ENCODE results near the gene RBMS1. TPM values are rescaled to one million over a fixed set of nuclear protein-coding genes. Genes with fewer than 3 reads are reported as not detected.

The RBMS1 gene
- polyA plus RNA-seq, 1 donor from 2014 or later = 8.4 TPM

DNA sequence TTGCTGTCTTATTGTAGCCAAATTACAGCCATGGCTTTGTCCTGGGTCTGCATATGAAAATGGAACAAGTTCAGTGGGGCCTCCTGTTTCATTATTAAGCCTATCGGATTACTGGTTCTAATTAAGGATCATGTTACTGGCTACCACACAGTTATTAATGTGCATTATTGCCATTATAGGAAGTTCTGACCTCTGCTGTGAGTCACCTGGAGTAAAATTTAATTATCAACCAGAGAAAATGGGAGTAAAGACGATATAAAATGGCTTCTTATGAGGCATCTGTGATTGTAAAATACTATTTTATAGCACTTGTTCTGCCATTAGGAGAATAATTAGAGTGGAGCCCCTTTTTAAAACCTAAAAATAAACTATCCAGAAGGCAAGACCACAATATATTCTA lies 150.2 kb downstream of the RBMS1 start:
- TF ChIP-seq EP300 (conservative IDR thresholded peaks at IDR 0.05; ENCODE audit: poor library complexity, severe bottlenecking) (no peak), POLR2AphosphoS5 (IDR thresholded peaks at IDR 0.05) (no peak), EZH2 (IDR thresholded peaks at IDR 0.05; ENCODE audit: borderline replicate concordance, insufficient read depth, low read length, poor library complexity, severe bottlenecking) (no peak), TAF1 (IDR thresholded peaks at IDR 0.05; ENCODE audit: low read depth) (no peak), SMC3 (conservative IDR thresholded peaks at IDR 0.05; ENCODE audit: poor library complexity) (no peak), RAD21 (conservative IDR thresholded peaks at IDR 0.05) (no peak), MXI1 (conservative IDR thresholded peaks at IDR 0.05; ENCODE audit: poor library complexity, severe bottlenecking) (no peak)
- TF ChIP-seq, protein P1, sequence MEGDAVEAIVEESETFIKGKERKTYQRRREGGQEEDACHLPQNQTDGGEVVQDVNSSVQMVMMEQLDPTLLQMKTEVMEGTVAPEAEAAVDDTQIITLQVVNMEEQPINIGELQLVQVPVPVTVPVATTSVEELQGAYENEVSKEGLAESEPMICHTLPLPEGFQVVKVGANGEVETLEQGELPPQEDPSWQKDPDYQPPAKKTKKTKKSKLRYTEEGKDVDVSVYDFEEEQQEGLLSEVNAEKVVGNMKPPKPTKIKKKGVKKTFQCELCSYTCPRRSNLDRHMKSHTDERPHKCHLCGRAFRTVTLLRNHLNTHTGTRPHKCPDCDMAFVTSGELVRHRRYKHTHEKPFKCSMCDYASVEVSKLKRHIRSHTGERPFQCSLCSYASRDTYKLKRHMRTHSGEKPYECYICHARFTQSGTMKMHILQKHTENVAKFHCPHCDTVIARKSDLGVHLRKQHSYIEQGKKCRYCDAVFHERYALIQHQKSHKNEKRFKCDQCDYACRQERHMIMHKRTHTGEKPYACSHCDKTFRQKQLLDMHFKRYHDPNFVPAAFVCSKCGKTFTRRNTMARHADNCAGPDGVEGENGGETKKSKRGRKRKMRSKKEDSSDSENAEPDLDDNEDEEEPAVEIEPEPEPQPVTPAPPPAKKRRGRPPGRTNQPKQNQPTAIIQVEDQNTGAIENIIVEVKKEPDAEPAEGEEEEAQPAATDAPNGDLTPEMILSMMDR (IDR thresholded peaks at IDR 0.05; ENCODE audit: poor library complexity, severe bottlenecking) = no peak
- TF ChIP-seq, protein P2, sequence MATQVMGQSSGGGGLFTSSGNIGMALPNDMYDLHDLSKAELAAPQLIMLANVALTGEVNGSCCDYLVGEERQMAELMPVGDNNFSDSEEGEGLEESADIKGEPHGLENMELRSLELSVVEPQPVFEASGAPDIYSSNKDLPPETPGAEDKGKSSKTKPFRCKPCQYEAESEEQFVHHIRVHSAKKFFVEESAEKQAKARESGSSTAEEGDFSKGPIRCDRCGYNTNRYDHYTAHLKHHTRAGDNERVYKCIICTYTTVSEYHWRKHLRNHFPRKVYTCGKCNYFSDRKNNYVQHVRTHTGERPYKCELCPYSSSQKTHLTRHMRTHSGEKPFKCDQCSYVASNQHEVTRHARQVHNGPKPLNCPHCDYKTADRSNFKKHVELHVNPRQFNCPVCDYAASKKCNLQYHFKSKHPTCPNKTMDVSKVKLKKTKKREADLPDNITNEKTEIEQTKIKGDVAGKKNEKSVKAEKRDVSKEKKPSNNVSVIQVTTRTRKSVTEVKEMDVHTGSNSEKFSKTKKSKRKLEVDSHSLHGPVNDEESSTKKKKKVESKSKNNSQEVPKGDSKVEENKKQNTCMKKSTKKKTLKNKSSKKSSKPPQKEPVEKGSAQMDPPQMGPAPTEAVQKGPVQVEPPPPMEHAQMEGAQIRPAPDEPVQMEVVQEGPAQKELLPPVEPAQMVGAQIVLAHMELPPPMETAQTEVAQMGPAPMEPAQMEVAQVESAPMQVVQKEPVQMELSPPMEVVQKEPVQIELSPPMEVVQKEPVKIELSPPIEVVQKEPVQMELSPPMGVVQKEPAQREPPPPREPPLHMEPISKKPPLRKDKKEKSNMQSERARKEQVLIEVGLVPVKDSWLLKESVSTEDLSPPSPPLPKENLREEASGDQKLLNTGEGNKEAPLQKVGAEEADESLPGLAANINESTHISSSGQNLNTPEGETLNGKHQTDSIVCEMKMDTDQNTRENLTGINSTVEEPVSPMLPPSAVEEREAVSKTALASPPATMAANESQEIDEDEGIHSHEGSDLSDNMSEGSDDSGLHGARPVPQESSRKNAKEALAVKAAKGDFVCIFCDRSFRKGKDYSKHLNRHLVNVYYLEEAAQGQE (IDR thresholded peaks at IDR 0.05; ENCODE audit: borderline replicate concordance) = no peak
- no peak overlapping the region for H3K27ac ChIP-seq (ENCODE audit: low read length)
- H3K9ac ChIP-seq (ENCODE audit: low read length) = no peak overlapping the region
- no peaks in the 10 kb centered on the region for H3K27me3 ChIP-seq (ENCODE audit: insufficient read depth, low read depth, low read length)
- H4K20me1 ChIP-seq (ENCODE audit: insufficient read depth) = no peaks in the 10 kb centered on the region
- H2AFZ ChIP-seq (ENCODE audit: low read depth, low read length) = no peak overlapping the region
- no peaks in the 10 kb centered on the region for H3K36me3 ChIP-seq (ENCODE audit: insufficient read depth, low read length)
- H3K4me3 ChIP-seq (ENCODE audit: low read length) = no peak overlapping the region
- H3K9me2 ChIP-seq (ENCODE audit: insufficient read depth, low read length) = no peaks in the 10 kb centered on the region
- no peaks in the 10 kb centered on the region for H3K79me2 ChIP-seq (replicated peaks; ENCODE audit: insufficient read depth, low read length)
- no peak overlapping the region for H3K4me2 ChIP-seq (ENCODE audit: low read length)
- no peaks in the 10 kb centered on the region for H3K9me3 ChIP-seq (ENCODE audit: low read length)
- no peaks in the 10 kb centered on the region for H3F3A ChIP-seq (ENCODE audit: insufficient read depth, low read length, poor library complexity, severe bottlenecking)

DNA sequence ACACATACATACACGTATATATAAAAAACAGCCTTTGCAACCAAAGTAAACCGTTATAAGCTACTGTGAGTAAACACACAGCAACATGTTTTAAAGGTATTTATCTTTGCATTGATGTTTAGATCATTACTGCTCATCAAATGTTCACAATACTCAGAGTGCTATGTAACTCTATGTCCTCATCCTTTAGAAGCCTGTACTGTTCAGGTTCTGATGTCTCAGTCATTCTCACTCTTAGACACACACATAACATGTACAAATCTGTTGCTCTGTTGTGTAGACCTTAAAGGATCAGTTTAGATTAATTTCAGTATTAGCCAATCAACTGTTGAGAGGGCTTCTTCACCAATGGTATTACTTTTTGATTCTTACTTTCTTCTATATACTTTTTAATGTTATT lies 153.9 kb downstream of the RBMS1 start:
- Histone ChIP-seq H3K27me3 (ENCODE audit: insufficient read depth, low read depth, low read length) (no peaks in the 10 kb centered on the region), H3K9me3 (ENCODE audit: low read length) (no peaks in the 10 kb centered on the region), H3K79me2 (replicated peaks; ENCODE audit: insufficient read depth, low read length) (no peaks in the 10 kb centered on the region), H3K4me2 (ENCODE audit: low read length) (no peak overlapping the region), H3K9me2 (ENCODE audit: insufficient read depth, low read length) (no peaks in the 10 kb centered on the region), H3K36me3 (ENCODE audit: insufficient read depth, low read length) (no peaks in the 10 kb centered on the region), H3K27ac (ENCODE audit: low read length) (no peak overlapping the region), H3K9ac (ENCODE audit: low read length) (no peak overlapping the region), H3F3A (ENCODE audit: insufficient read depth, low read length, poor library complexity, severe bottlenecking) (no peaks in the 10 kb centered on the region), H3K4me3 (ENCODE audit: low read length) (no peak overlapping the region), H2AFZ (ENCODE audit: low read depth, low read length) (no peak overlapping the region), H4K20me1 (ENCODE audit: insufficient read depth) (no peaks in the 10 kb centered on the region)
- TF ChIP-seq, protein P1 (IDR thresholded peaks at IDR 0.05; ENCODE audit: poor library complexity, severe bottlenecking) = no peak
- TF ChIP-seq RAD21 (conservative IDR thresholded peaks at IDR 0.05) = no peak
- no peak for TF ChIP-seq EZH2 (IDR thresholded peaks at IDR 0.05; ENCODE audit: borderline replicate concordance, insufficient read depth, low read length, poor library complexity, severe bottlenecking)
- TF ChIP-seq SMC3 (conservative IDR thresholded peaks at IDR 0.05; ENCODE audit: poor library complexity) = no peak
- no peak for TF ChIP-seq MXI1 (conservative IDR thresholded peaks at IDR 0.05; ENCODE audit: poor library complexity, severe bottlenecking)
- TF ChIP-seq, protein P2 (IDR thresholded peaks at IDR 0.05; ENCODE audit: borderline replicate concordance) = no peak
- no peak for TF ChIP-seq POLR2AphosphoS5 (IDR thresholded peaks at IDR 0.05)
- no peak for TF ChIP-seq EP300 (conservative IDR thresholded peaks at IDR 0.05; ENCODE audit: poor library complexity, severe bottlenecking)
- no peak for TF ChIP-seq TAF1 (IDR thresholded peaks at IDR 0.05; ENCODE audit: low read depth)

Data from neural cell (in vitro differentiated cells).